ELF-1 (cell line): ENCODE results near the gene NTNG1.

Experiments used
- DNase-seq: peaks from one replicate; pipeline ENCODE4 v3.0.0-alpha.2; 2016; ENCODE audit warnings: low read depth, low spot score

The NTNG1 gene

GRCh38 chr1:107404756-107405155 lies 263.9 kb downstream of the NTNG1 start:
- no peak for DNase-seq

GRCh38 chr1:107405236-107405635 lies 264.4 kb downstream of the NTNG1 start:
- DNase-seq, result no peak

- DNase-seq, result no peak
Measured at GRCh38 chr1:107407011-107407410, 266.2 kb downstream of the NTNG1 start.

- DNase-seq, result no peak
Measured at GRCh38 chr1:107413546-107413945, 272.7 kb downstream of the NTNG1 start.

- DNase-seq, result no peak
Measured at GRCh38 chr1:107413951-107414350, 273.1 kb downstream of the NTNG1 start.

GRCh38 chr1:107414550-107414949 lies 273.7 kb downstream of the NTNG1 start:
- no peak for DNase-seq

GRCh38 chr1:107415241-107415640 lies 274.4 kb downstream of the NTNG1 start:
- DNase-seq, result no peak

GRCh38 chr1:107419003-107419402 lies 278.2 kb downstream of the NTNG1 start:
- DNase-seq, result no peak

- no peak for DNase-seq
Measured at GRCh38 chr1:107422901-107423300, 282.1 kb downstream of the NTNG1 start.

GRCh38 chr1:107430540-107431228 lies 289.8 kb downstream of the NTNG1 start:
- DNase-seq, result peak; percentile 14

GRCh38 chr1:107432108-107432507 lies 291.3 kb downstream of the NTNG1 start:
- DNase-seq, result peak; percentile 1

GRCh38 chr1:107433068-107433467 lies 292.2 kb downstream of the NTNG1 start:
- no peak for DNase-seq

GRCh38 chr1:107433635-107434360 lies 293.0 kb downstream of the NTNG1 start:
- no peak for DNase-seq

- no peak for DNase-seq
Measured at GRCh38 chr1:107434361-107434693, 293.5 kb downstream of the NTNG1 start.

- no peak for DNase-seq
Measured at GRCh38 chr1:107436552-107437241, 295.9 kb downstream of the NTNG1 start.

- no peak for DNase-seq
Measured at GRCh38 chr1:107439567-107439966, 298.7 kb downstream of the NTNG1 start.

GRCh38 chr1:107442551-107442950 lies 301.7 kb downstream of the NTNG1 start:
- DNase-seq, result no peak

- no peak for DNase-seq
Measured at GRCh38 chr1:107443027-107443426, 302.2 kb downstream of the NTNG1 start.

GRCh38 chr1:107443860-107444259 lies 303.0 kb downstream of the NTNG1 start:
- no peak for DNase-seq

GRCh38 chr1:107444302-107444701 lies 303.5 kb downstream of the NTNG1 start:
- no peak for DNase-seq

GRCh38 chr1:107449326-107449725 lies 308.5 kb downstream of the NTNG1 start:
- no peak for DNase-seq

- DNase-seq, result no peak
Measured at GRCh38 chr1:107450899-107451664, 310.2 kb downstream of the NTNG1 start.
